ENCODE measurements around the gene WDPCP. TPM values are rescaled to one million over a fixed set of nuclear protein-coding genes. Genes with fewer than 3 reads are reported as not detected.

WDPCP gene
- total and polyA plus RNA-seq, 2 of the 8 experiments (the other 6 are each of a cell fraction or from before 2014, with no cell fraction given) = 9.3 to 25.8 TPM

- no peak overlapping the region for H2BK120ac ChIP-seq (replicated peaks; ENCODE audit: low read depth, low read length)
- H3K27ac ChIP-seq (ENCODE audit: low read depth, low read length) = no peak overlapping the region
- no peak for FAIRE-seq
- no peak overlapping the region for H2BK20ac ChIP-seq (ENCODE audit: low read length)
- H3K36me3 ChIP-seq (ENCODE audit: control insufficient read depth in 2 of 4, insufficient read depth in 4 of 4, low read length in 3 of 4) = no peaks in the 10 kb centered on the region
- ChIA-PET POLR2A (ENCODE audit: partially characterized antibody) (no interaction called here), CTCF (ENCODE audit: partially characterized antibody) (no interaction called here)
- no peak overlapping the region for H2BK5ac ChIP-seq (ENCODE audit: low read depth, low read length)
- no peak overlapping the region for H2AK5ac ChIP-seq (ENCODE audit: low read depth, low read length)
- no peaks in the 10 kb centered on the region for H3K79me1 ChIP-seq (ENCODE audit: low read depth, low read length)
- no peaks in the 10 kb centered on the region for H3K9me3 ChIP-seq (ENCODE audit: insufficient read depth in 2 of 2, low read depth in 1 of 2, low read length in 1 of 2)
- H3K23me2 ChIP-seq (ENCODE audit: low read depth, low read length) = no peaks in the 10 kb centered on the region
- 84% methylated on average over 4 of the region's 4 CpGs; no CpG with 5 or more reads in 1 of the 2 experiments for WGBS, 2 experiments (ENCODE audit: extremely low coverage in 1 of 2, insufficient coverage in 1 of 2, insufficient read length in 1 of 2, insufficient replicate concordance in 2 of 2, low coverage in 1 of 2, low lambda C conversion rate in 2 of 2, missing lambda C conversion rate in 1 of 2)
- H3K4me2 ChIP-seq (ENCODE audit: insufficient read depth in 1 of 2, low read depth in 2 of 2, low read length in 2 of 2) = no peak overlapping the region
- no peaks in the 10 kb centered on the region for H3K27me3 ChIP-seq (replicated peaks in 1 of 4; ENCODE audit: control insufficient read depth in 3 of 4, extremely low read depth in 1 of 4, insufficient read depth in 3 of 4, low read length in 3 of 4)
- no peak for TF ChIP-seq SP2 (IDR thresholded peaks at IDR 0.05; ENCODE audit: low read length)
- no peak for TF ChIP-seq NRF1 (IDR thresholded peaks at IDR 0.05; ENCODE audit: low read depth, low read length)
- TF ChIP-seq HDAC6 (IDR thresholded peaks at IDR 0.05; ENCODE audit: low read depth, low read length) = no peak
- TF ChIP-seq CEBPB (IDR thresholded peaks at IDR 0.05; ENCODE audit: low read depth, low read length) = no peak
- no peak for TF ChIP-seq RXRA (IDR thresholded peaks at IDR 0.05; ENCODE audit: insufficient read depth, low read depth, low read length)
- no peak for TF ChIP-seq CTCF (IDR thresholded peaks at IDR 0.05; ENCODE audit: control extremely low read depth in 1 of 3, insufficient read depth in 1 of 3, low read depth in 1 of 3, low read length in 3 of 3)
- no peak for TF ChIP-seq EP300 (IDR thresholded peaks at IDR 0.05; ENCODE audit: borderline replicate concordance in 1 of 2, low read depth in 2 of 2, low read length in 2 of 2)
- TF ChIP-seq POU5F1 (IDR thresholded peaks at IDR 0.05; ENCODE audit: low read depth, low read length) = no peak
- no peak overlapping the region for H2AFZ ChIP-seq (ENCODE audit: low read length)
- H2BK12ac ChIP-seq (ENCODE audit: low read depth, low read length) = no peak overlapping the region
- H4K20me1 ChIP-seq (replicated peaks in 1 of 2; ENCODE audit: control insufficient read depth in 1 of 2, insufficient read depth in 2 of 2, low read length in 2 of 2) = no peaks in the 10 kb centered on the region
- H2BK15ac ChIP-seq (ENCODE audit: low read length) = no peak overlapping the region
- no peak overlapping the region for H3K9ac ChIP-seq (replicated peaks in 1 of 4; ENCODE audit: extremely low read depth in 1 of 4, low read depth in 3 of 4, low read length in 3 of 4)
- H3K4ac ChIP-seq (replicated peaks; ENCODE audit: insufficient read length, low read depth, low read length) = no peak overlapping the region
- no peak overlapping the region for H3K18ac ChIP-seq (ENCODE audit: extremely low read depth, low read length)
- no peak overlapping the region for H3K56ac ChIP-seq (replicated peaks; ENCODE audit: insufficient read length, low read depth, low read length)
- DNase-seq (ENCODE audit: low read depth in 1 of 2, low spot score in 2 of 2) = no peak
- no peaks in the 10 kb centered on the region for H3K4me1 ChIP-seq (replicated peaks in 1 of 4; ENCODE audit: control insufficient read depth in 3 of 4, insufficient read depth in 4 of 4, low read length in 3 of 4)
- no peak overlapping the region for H4K5ac ChIP-seq (ENCODE audit: insufficient read length, low read depth, low read length)
- no peaks in the 10 kb centered on the region for H3K79me2 ChIP-seq (ENCODE audit: control insufficient read depth in 1 of 2, insufficient read depth in 2 of 2, low read length in 2 of 2)
- H3K4me3 ChIP-seq (ENCODE audit: extremely low read depth in 1 of 4, insufficient read depth in 2 of 4, low read depth in 3 of 4, low read length in 4 of 4) = no peak overlapping the region
- no peak overlapping the region for H4K91ac ChIP-seq (replicated peaks; ENCODE audit: insufficient read length, low read length)
- H3K23ac ChIP-seq (ENCODE audit: insufficient read length) = no peak overlapping the region
- no peak overlapping the region for H3K14ac ChIP-seq (ENCODE audit: insufficient read length)
- H4K8ac ChIP-seq (ENCODE audit: extremely low read depth, insufficient read depth, low read length) = no peak overlapping the region
These were observed 506.9 kb downstream of the WDPCP start for GRCh38 chr2:63081404-63081803.
